GM19043 (cell line): ENCODE results near the gene ACTA1.
"Not testable (repeated sequence)": the region's sequence is repeated elsewhere in the genome, so short reads cannot be mapped to it uniquely, and the experiment has no call there.

Experiments
- ATAC-seq: cut with Tn5 transposase; IDR thresholded peaks from one replicate; pipeline ENCODE4 v1.9.1; 2021; ENCODE audit warnings: low read depth; ENCODE audit not compliant: unreplicated experiment

Gene ACTA1

GRCh38 chr1:229410370-229410691 lies 23.6 kb downstream of the ACTA1 start:
- no peak for ATAC-seq

- no peak for ATAC-seq
Measured at GRCh38 chr1:229409616-229410369, 24.1 kb downstream of the ACTA1 start.

- no peak for ATAC-seq
Measured at GRCh38 chr1:229408458-229409037, 25.3 kb downstream of the ACTA1 start.

GRCh38 chr1:229407206-229408026 lies 26.5 kb downstream of the ACTA1 start:
- ATAC-seq, result no peak

GRCh38 chr1:229406798-229407197 lies 27.1 kb downstream of the ACTA1 start:
- ATAC-seq, result no peak

GRCh38 chr1:229403573-229403972 lies 30.3 kb downstream of the ACTA1 start:
- no peak for ATAC-seq

- no peak for ATAC-seq
Measured at GRCh38 chr1:229402993-229403392, 30.9 kb downstream of the ACTA1 start.

- not testable (repeated sequence) for ATAC-seq
Measured at GRCh38 chr1:229402329-229402728, 31.6 kb downstream of the ACTA1 start.

- no peak for ATAC-seq
Measured at GRCh38 chr1:229397762-229398161, 36.1 kb downstream of the ACTA1 start.

- no peak for ATAC-seq
Measured at GRCh38 chr1:229396585-229397206, 37.2 kb downstream of the ACTA1 start.

- ATAC-seq, result not testable (repeated sequence)
Measured at GRCh38 chr1:229394517-229394916, 39.4 kb downstream of the ACTA1 start.

- ATAC-seq, result no peak
Measured at GRCh38 chr1:229392936-229393335, 41.0 kb downstream of the ACTA1 start.

- no peak for ATAC-seq
Measured at GRCh38 chr1:229390130-229390529, 43.8 kb downstream of the ACTA1 start.

GRCh38 chr1:229388897-229389580 lies 44.9 kb downstream of the ACTA1 start:
- ATAC-seq, result no peak

GRCh38 chr1:229385853-229386456 lies 47.9 kb downstream of the ACTA1 start:
- ATAC-seq, result no peak

- ATAC-seq, result no peak
Measured at GRCh38 chr1:229384822-229385221, 49.1 kb downstream of the ACTA1 start.

- ATAC-seq, result no peak
Measured at GRCh38 chr1:229383961-229384360, 49.9 kb downstream of the ACTA1 start.

GRCh38 chr1:229383188-229383587 lies 50.7 kb downstream of the ACTA1 start:
- no peak for ATAC-seq
